Kidney epithelial cell (primary cell): ENCODE results near the gene TPX2. TPM values are rescaled to one million over a fixed set of nuclear protein-coding genes. Genes with fewer than 3 reads are reported as not detected.
A peak's percentile ranks its signal among the peaks of the same experiment; 100 is the strongest.

Experiments used
- DNase-seq: peaks from one replicate; pipeline ENCODE4 v3.0.0-alpha.2; 2010; ENCODE audit warnings: low read depth
- H3K27me3 ChIP-seq: 2 replicates; pipeline ENCODE4 v1.6.0; 2011; ENCODE audit warnings: low read length; ENCODE audit not compliant: control insufficient read depth, insufficient read depth
- H3K36me3 ChIP-seq: 2 replicates; pipeline ENCODE4 v1.5.1; 2011; ENCODE audit warnings: low read length; ENCODE audit not compliant: control insufficient read depth, insufficient read depth
- H3K4me3 ChIP-seq: 2 replicates; pipeline ENCODE4 v1.5.1; 2011; ENCODE audit warnings: low read depth, mild to moderate bottlenecking, control low read depth, low read length
- CTCF ChIP-seq: IDR thresholded peaks from 2 replicates; pipeline ENCODE4 v1.5.1; 2011; ENCODE audit warnings: mild to moderate bottlenecking, moderate library complexity, low read length, control low read depth, inconsistent platforms; ENCODE audit not compliant: insufficient read depth, poor library complexity, severe bottlenecking
- total RNA-seq: library from RNA; depleted of rRNA; stranded (reverse); fragments of >200 nt; gene quantifications from 2 replicates; pipeline ENCODE4 v1.2.3, GENCODE V29; 2015

Gene TPX2
- total RNA-seq, 1 donor from 2014 or later, result 16.1 TPM

- no peak for TF ChIP-seq CTCF
- no peak overlapping the region for H3K4me3 ChIP-seq
- no peaks in the 10 kb centered on the region for H3K27me3 ChIP-seq
- peaks cover 6% of the 10 kb centered on the region for H3K36me3 ChIP-seq
- peak; percentile 65 for DNase-seq
These were observed 25.5 kb upstream of the TPX2 start for GRCh38 chr20:31713312-31714273.

GRCh38 chr20:31715766-31716165 is 23.3 kb upstream of the TPX2 start:
- Histone ChIP-seq H3K4me3 (no peak overlapping the region), H3K27me3 (no peaks in the 10 kb centered on the region), H3K36me3 (peaks cover 9% of the 10 kb centered on the region)
- no peak for TF ChIP-seq CTCF
- DNase-seq, result no peak

DNA sequence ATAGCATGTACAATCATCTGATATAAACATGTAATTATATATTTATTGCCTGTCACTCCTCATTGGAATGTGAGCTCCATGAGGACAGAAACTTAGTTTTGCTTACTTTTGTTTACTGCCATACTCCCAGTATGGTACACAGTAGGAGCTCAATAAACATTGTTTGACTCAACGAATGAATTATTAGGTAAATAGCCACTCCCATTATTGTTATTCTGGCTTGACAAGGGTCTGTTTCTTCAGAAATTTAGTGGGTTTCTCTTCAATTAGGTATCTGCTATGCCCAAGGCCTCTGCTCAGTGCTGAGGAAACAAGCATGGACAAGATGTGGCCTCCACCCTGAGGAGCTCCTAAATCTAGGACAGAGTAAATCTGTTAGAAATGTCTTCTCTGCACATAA is 22.7 kb upstream of the TPX2 start:
- no peak for DNase-seq
- Histone ChIP-seq H3K36me3 (peaks cover 11% of the 10 kb centered on the region), H3K4me3 (no peak overlapping the region), H3K27me3 (no peaks in the 10 kb centered on the region)
- TF ChIP-seq CTCF, result no peak

DNA sequence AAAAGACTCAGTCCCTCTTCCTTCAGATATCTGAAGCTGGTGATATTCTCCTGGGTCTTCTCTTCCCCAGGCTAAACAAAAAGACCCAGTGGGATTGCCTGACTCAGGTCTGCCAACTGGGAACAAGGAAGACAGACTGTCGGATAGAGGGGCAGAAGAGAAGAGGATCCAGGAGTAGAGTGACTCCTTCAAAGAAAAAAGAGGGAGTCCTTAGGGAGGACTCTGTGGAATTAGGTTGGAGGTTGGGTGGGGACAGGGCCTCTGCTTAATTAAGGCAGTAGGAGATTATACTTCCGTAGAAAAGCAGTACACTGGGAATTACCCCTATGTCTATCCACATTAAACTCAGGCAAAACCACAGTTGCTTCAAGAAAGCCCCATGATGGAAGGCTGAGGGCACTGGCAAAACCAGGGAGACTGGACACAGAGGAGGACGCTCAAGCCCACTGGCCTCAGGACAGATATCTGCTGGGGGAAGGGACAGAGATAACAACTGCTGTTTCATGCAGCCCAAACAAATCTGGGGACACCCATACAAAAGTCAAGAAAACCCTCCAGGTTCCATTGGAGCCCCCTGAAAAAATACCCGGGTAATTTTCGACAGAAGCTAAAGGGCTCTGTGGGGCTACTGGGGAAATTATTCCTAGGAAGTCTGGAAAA is 22.1 kb upstream of the TPX2 start:
- Histone ChIP-seq H3K36me3 (peaks cover 10% of the 10 kb centered on the region), H3K27me3 (no peaks in the 10 kb centered on the region), H3K4me3 (peak overlapping the region; percentile 4)
- no peak for TF ChIP-seq CTCF
- no peak for DNase-seq

DNA sequence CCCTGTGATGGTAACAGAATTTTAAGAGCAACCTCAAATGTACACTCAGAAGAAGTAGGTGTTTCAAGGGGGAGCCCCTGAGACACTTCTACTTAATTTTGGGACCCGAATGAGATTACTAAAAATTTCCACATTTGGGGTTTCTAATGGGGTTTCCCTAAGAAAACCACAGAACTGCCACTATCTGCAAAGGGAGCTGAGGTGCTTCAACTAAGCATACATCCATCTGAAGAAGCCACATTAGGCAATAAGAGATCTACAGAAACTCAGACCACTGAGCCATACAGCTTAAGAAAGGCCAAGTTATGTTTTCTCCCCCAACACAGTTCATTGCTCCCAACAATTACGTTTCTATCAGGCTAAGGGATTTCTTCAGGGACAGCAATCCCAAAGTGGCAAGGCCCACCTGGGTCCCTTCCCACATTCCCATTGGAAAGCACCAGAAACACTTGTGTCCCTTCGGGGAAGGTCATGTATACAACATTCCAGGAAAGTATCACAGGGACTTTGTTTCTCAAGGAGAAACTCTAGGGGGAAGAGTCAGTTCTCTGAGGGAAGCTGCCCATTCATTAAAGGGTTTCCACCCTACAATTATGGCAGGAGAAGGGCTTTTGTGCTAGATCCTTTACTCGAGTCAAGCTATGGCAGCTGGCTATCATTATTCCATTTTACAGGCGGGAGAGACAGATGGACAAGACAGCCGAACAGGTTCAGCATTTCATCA is 21.4 kb upstream of the TPX2 start:
- H3K27me3 ChIP-seq, result no peaks in the 10 kb centered on the region
- peak overlapping the region; percentile 17 for H3K4me3 ChIP-seq
- peaks cover 9% of the 10 kb centered on the region for H3K36me3 ChIP-seq
- no peak for DNase-seq
- TF ChIP-seq CTCF, result no peak
